ENCODE results near the gene TNKS2.
"Not testable (repeated sequence)": the region's sequence is repeated elsewhere in the genome, so short reads cannot be mapped to it uniquely, and the experiment has no call there.

TNKS2 gene

GRCh38 chr10:91887272-91888076, 89.2 kb downstream of the TNKS2 start:
- Histone ChIP-seq H3K4ac (ENCODE audit: low read length) (peak overlapping the region; percentile 43), H3K27ac (replicated peaks; ENCODE audit: low read length) (peak overlapping the region; percentile 99), H3K4me1 (ENCODE audit: control insufficient read depth in 2 of 2, insufficient read depth in 1 of 2, low read depth in 1 of 2, low read length in 2 of 2) (peaks cover 25 to 52% of the 10 kb centered on the region in 2 donors)

GRCh38 chr10:91891125-91892001, 93.1 kb downstream of the TNKS2 start:
- Histone ChIP-seq H2BK12ac (ENCODE audit: low read length) (no peak overlapping the region), H3K4me1 (ENCODE audit: control insufficient read depth in 2 of 2, insufficient read depth in 1 of 2, low read depth in 1 of 2, low read length in 2 of 2) (peaks cover 6 to 23% of the 10 kb centered on the region in 2 donors), H3K18ac (ENCODE audit: low read length) (peak overlapping the region; percentile 3), H3K36me3 (replicated peaks in 1 of 2; ENCODE audit: control insufficient read depth in 2 of 2, insufficient read depth in 2 of 2, low read length in 2 of 2) (no peaks in the 10 kb centered on the region), H4K8ac (ENCODE audit: low read depth, low read length) (no peak overlapping the region), H3K9ac (ENCODE audit: low read depth, low read length, poor library complexity) (no peak overlapping the region), H3K14ac (ENCODE audit: low read length) (no peak overlapping the region), H3K4me2 (ENCODE audit: insufficient read depth, low read length, poor library complexity, severe bottlenecking) (no peak overlapping the region), H3K79me1 (ENCODE audit: low read depth, low read length) (no peaks in the 10 kb centered on the region), H2AK5ac (ENCODE audit: low read depth, low read length) (no peak overlapping the region), H3K27me3 (ENCODE audit: control insufficient read depth in 3 of 3, insufficient read depth in 3 of 3, low read depth in 1 of 3, low read length in 3 of 3) (no peaks in the 10 kb centered on the region), H3K9me3 (replicated peaks in 1 of 2; ENCODE audit: control insufficient read depth in 2 of 2, insufficient read depth in 1 of 2, low read depth in 1 of 2, low read length in 2 of 2) (peaks cover 3% of the 10 kb centered on the region in 2 donors), H2AFZ (ENCODE audit: low read length) (peak overlapping the region; percentile 5), H3K27ac (replicated peaks; ENCODE audit: low read length) (peak overlapping the region; percentile 14), H3K23ac (ENCODE audit: low read depth, low read length, poor library complexity) (no peak overlapping the region), H3K4me3 (ENCODE audit: low read length in 2 of 2) (no peak overlapping the region), H2BK120ac (ENCODE audit: low read depth, low read length) (no peak overlapping the region), H4K91ac (ENCODE audit: low read depth, low read length, poor library complexity) (no peak overlapping the region), H2BK5ac (ENCODE audit: low read length) (no peak overlapping the region), H2BK15ac (ENCODE audit: low read length) (no peak overlapping the region), H3K4ac (ENCODE audit: low read length) (no peak overlapping the region)
- no CpG with 5 or more reads among the region's 1 CpG for WGBS, 2 donors (ENCODE audit: extremely low coverage in 2 of 2, insufficient read length in 2 of 2, insufficient replicate concordance in 1 of 2)
- no peak for DNase-seq (ENCODE audit: low spot score)

More at GRCh38 chr10:91887272-91888076, 89.2 kb downstream of the TNKS2 start:
- no peaks in the 10 kb centered on the region for H3K27me3 ChIP-seq (ENCODE audit: control insufficient read depth in 3 of 3, insufficient read depth in 3 of 3, low read depth in 1 of 3, low read length in 3 of 3)
- H3K4me3 ChIP-seq (ENCODE audit: low read length in 2 of 2): no peak overlapping the region
- H4K8ac ChIP-seq (ENCODE audit: low read depth, low read length): no peak overlapping the region
- no peak overlapping the region for H3K23ac ChIP-seq (ENCODE audit: low read depth, low read length, poor library complexity)
- no peak overlapping the region for H3K4me2 ChIP-seq (ENCODE audit: insufficient read depth, low read length, poor library complexity, severe bottlenecking)
- peak; percentile 93 for DNase-seq (ENCODE audit: low spot score)
- H2BK5ac ChIP-seq (ENCODE audit: low read length): peak overlapping the region; percentile 69
- peak overlapping the region; percentile 80 for H4K91ac ChIP-seq (ENCODE audit: low read depth, low read length, poor library complexity)
- no peak overlapping the region for H2BK15ac ChIP-seq (ENCODE audit: low read length)
- WGBS, 2 donors (ENCODE audit: extremely low coverage in 2 of 2, insufficient read length in 2 of 2, insufficient replicate concordance in 1 of 2): no CpG with 5 or more reads among the region's 59 CpGs
- no peaks in the 10 kb centered on the region for H3K36me3 ChIP-seq (replicated peaks in 1 of 2; ENCODE audit: control insufficient read depth in 2 of 2, insufficient read depth in 2 of 2, low read length in 2 of 2)
- H3K9ac ChIP-seq (ENCODE audit: low read depth, low read length, poor library complexity): no peak overlapping the region
- no peaks in the 10 kb centered on the region for H3K9me3 ChIP-seq (replicated peaks in 1 of 2; ENCODE audit: control insufficient read depth in 2 of 2, insufficient read depth in 1 of 2, low read depth in 1 of 2, low read length in 2 of 2)
- H3K79me1 ChIP-seq (ENCODE audit: low read depth, low read length): no peaks in the 10 kb centered on the region
- no peak overlapping the region for H3K14ac ChIP-seq (ENCODE audit: low read length)
- no peak overlapping the region for H2AFZ ChIP-seq (ENCODE audit: low read length)
- H2BK120ac ChIP-seq (ENCODE audit: low read depth, low read length): no peak overlapping the region
- H2BK12ac ChIP-seq (ENCODE audit: low read length): no peak overlapping the region
- H3K18ac ChIP-seq (ENCODE audit: low read length): peak overlapping the region; percentile 95
- H2AK5ac ChIP-seq (ENCODE audit: low read depth, low read length): peak overlapping the region; percentile 36

- no CpG with 5 or more reads among the region's 2 CpGs for WGBS, 2 donors (ENCODE audit: extremely low coverage in 2 of 2, insufficient read length in 2 of 2, insufficient replicate concordance in 1 of 2)
- no peak for DNase-seq (ENCODE audit: low spot score)
- H3K27me3 ChIP-seq (ENCODE audit: control insufficient read depth in 3 of 3, insufficient read depth in 3 of 3, low read depth in 1 of 3, low read length in 3 of 3): no peaks in the 10 kb centered on the region
Observed at GRCh38 chr10:91893051-91893450, 94.8 kb downstream of the TNKS2 start.

GRCh38 chr10:91894261-91894685, 96.0 kb downstream of the TNKS2 start:
- not testable (repeated sequence) for DNase-seq (ENCODE audit: low spot score); H2BK15ac ChIP-seq (ENCODE audit: low read length); H2AFZ ChIP-seq (ENCODE audit: low read length); H3K4me3 ChIP-seq (ENCODE audit: low read length in 2 of 2); H2BK120ac ChIP-seq (ENCODE audit: low read depth, low read length); H3K9me3 ChIP-seq (replicated peaks in 1 of 2; ENCODE audit: control insufficient read depth in 2 of 2, insufficient read depth in 1 of 2, low read depth in 1 of 2, low read length in 2 of 2); H3K18ac ChIP-seq (ENCODE audit: low read length); H3K4ac ChIP-seq (ENCODE audit: low read length); H3K4me2 ChIP-seq (ENCODE audit: insufficient read depth, low read length, poor library complexity, severe bottlenecking); H3K23ac ChIP-seq (ENCODE audit: low read depth, low read length, poor library complexity); H3K27ac ChIP-seq (replicated peaks; ENCODE audit: low read length); H4K8ac ChIP-seq (ENCODE audit: low read depth, low read length); H2BK5ac ChIP-seq (ENCODE audit: low read length); H3K79me1 ChIP-seq (ENCODE audit: low read depth, low read length); H3K27me3 ChIP-seq (ENCODE audit: control insufficient read depth in 3 of 3, insufficient read depth in 3 of 3, low read depth in 1 of 3, low read length in 3 of 3); H2AK5ac ChIP-seq (ENCODE audit: low read depth, low read length); H3K9ac ChIP-seq (ENCODE audit: low read depth, low read length, poor library complexity); H3K14ac ChIP-seq (ENCODE audit: low read length); H4K91ac ChIP-seq (ENCODE audit: low read depth, low read length, poor library complexity); H3K36me3 ChIP-seq (replicated peaks in 1 of 2; ENCODE audit: control insufficient read depth in 2 of 2, insufficient read depth in 2 of 2, low read length in 2 of 2); H2BK12ac ChIP-seq (ENCODE audit: low read length)
- peaks cover 6 to 22% of the 10 kb centered on the region in 2 donors for H3K4me1 ChIP-seq (ENCODE audit: control insufficient read depth in 2 of 2, insufficient read depth in 1 of 2, low read depth in 1 of 2, low read length in 2 of 2)
- no CpG with 5 or more reads among the region's 14 CpGs for WGBS, 2 donors (ENCODE audit: extremely low coverage in 2 of 2, insufficient read length in 2 of 2, insufficient replicate concordance in 1 of 2)

More at GRCh38 chr10:91893051-91893450, 94.8 kb downstream of the TNKS2 start:
- Histone ChIP-seq H3K9me3 (replicated peaks in 1 of 2; ENCODE audit: control insufficient read depth in 2 of 2, insufficient read depth in 1 of 2, low read depth in 1 of 2, low read length in 2 of 2) (peaks cover 7% of the 10 kb centered on the region in 2 donors), H2AFZ (ENCODE audit: low read length) (no peak overlapping the region), H3K79me1 (ENCODE audit: low read depth, low read length) (no peaks in the 10 kb centered on the region), H3K4me2 (ENCODE audit: insufficient read depth, low read length, poor library complexity, severe bottlenecking) (no peak overlapping the region), H3K18ac (ENCODE audit: low read length) (no peak overlapping the region), H3K4me3 (ENCODE audit: low read length in 2 of 2) (no peak overlapping the region), H2BK12ac (ENCODE audit: low read length) (no peak overlapping the region), H4K91ac (ENCODE audit: low read depth, low read length, poor library complexity) (no peak overlapping the region), H3K4ac (ENCODE audit: low read length) (no peak overlapping the region), H2BK5ac (ENCODE audit: low read length) (no peak overlapping the region), H2AK5ac (ENCODE audit: low read depth, low read length) (no peak overlapping the region), H3K9ac (ENCODE audit: low read depth, low read length, poor library complexity) (no peak overlapping the region), H2BK15ac (ENCODE audit: low read length) (no peak overlapping the region), H3K14ac (ENCODE audit: low read length) (no peak overlapping the region), H3K36me3 (replicated peaks in 1 of 2; ENCODE audit: control insufficient read depth in 2 of 2, insufficient read depth in 2 of 2, low read length in 2 of 2) (peaks cover 0 to 1% of the 10 kb centered on the region in 2 donors), H3K27ac (replicated peaks; ENCODE audit: low read length) (no peak overlapping the region), H3K23ac (ENCODE audit: low read depth, low read length, poor library complexity) (no peak overlapping the region), H4K8ac (ENCODE audit: low read depth, low read length) (no peak overlapping the region), H3K4me1 (ENCODE audit: control insufficient read depth in 2 of 2, insufficient read depth in 1 of 2, low read depth in 1 of 2, low read length in 2 of 2) (peaks cover 6 to 23% of the 10 kb centered on the region in 2 donors), H2BK120ac (ENCODE audit: low read depth, low read length) (no peak overlapping the region)

Data from neuronal stem cell (in vitro differentiated cells).